A549 (cell line): ENCODE data around the gene FBXW10. TPM values are rescaled to one million over a fixed set of nuclear protein-coding genes. Genes with fewer than 3 reads are reported as not detected.
"Not testable (repeated sequence)": the region's sequence is repeated elsewhere in the genome, so short reads cannot be mapped to it uniquely, and the experiment has no call there.

Experiments
- ATAC-seq, 2 experiments: fragments of 200-7000 bp in 1 of 2; fragments of >200 bp in 1 of 2; cut with Nextera tagmentation in 1 of 2; cut with Tn5 transposase in 1 of 2; 3 replicates each; pipeline versions ENCODE4 v1.8.0 to v1.9.1; 2018 to 2020; ENCODE audit warnings: mild to moderate bottlenecking in 1 of 2, moderate library complexity in 1 of 2
- CTCF ChIA-PET: fragments of 300-600 bp; sonication (Branson Sonifier 250); formaldehyde crosslinking; extraction: SDS; loops from one replicate; lab custom pipeline; 2021; ENCODE audit warnings: antibody characterized with exemption, inconsistent platforms; lab: Yijun Ruan, JAX
- POLR2A ChIA-PET: fragments of 350-600 bp; formaldehyde crosslinking; extraction: SDS; loops from one replicate; lab custom pipeline; 2021; ENCODE audit warnings: antibody characterized with exemption, inconsistent platforms; lab: Yijun Ruan, JAX
- DNase-seq, 2 experiments: peaks; one replicate each; pipeline versions ENCODE4 v3.0.0 to v3.0.0-alpha.2; 2011 to 2016; ENCODE audit warnings: low read depth in 1 of 2, low spot score in 1 of 2
- FAIRE-seq: peaks from 2 replicates; lab custom pipeline; 2011; peaks lifted over from hg19 to GRCh38; lab: Jason Lieb, UNC
- H3K27ac ChIP-seq, 2 experiments: fragments of >200 bp; sonication (Bioruptor Twin); formaldehyde crosslinking; 3 replicates each; pipeline ENCODE4 v1.5.1; 2016 to 2017
- H3K4me1 ChIP-seq: fragments of >200 bp; sonication (Bioruptor Twin); formaldehyde crosslinking; 3 replicates; pipeline ENCODE4 v1.6.1; 2016
- H3K4me2 ChIP-seq: fragments of >200 bp; sonication (Bioruptor Twin); formaldehyde crosslinking; 3 replicates; pipeline ENCODE4 v1.6.1; 2016
- H3K4me3 ChIP-seq: fragments of >200 bp; sonication (Bioruptor Twin); formaldehyde crosslinking; 3 replicates; pipeline ENCODE4 v1.5.1; 2016
- H3K9me3 ChIP-seq: fragments of >200 bp; sonication (Bioruptor Twin); formaldehyde crosslinking; 3 replicates; pipeline ENCODE4 v1.6.1; 2016
- JUN ChIP-seq, 2 experiments: fragments of >200 bp; sonication (Bioruptor Twin); formaldehyde crosslinking; IDR thresholded peaks; 2 replicates in 1 of 2; 3 replicates in 1 of 2; pipeline ENCODE4 v1.6.1; 2016 to 2017
- RAD21 ChIP-seq, 2 experiments: fragments of >200 bp in 1 of 2; sonication (Bioruptor Twin) in 1 of 2; formaldehyde crosslinking in 1 of 2; IDR thresholded peaks in 1 of 2; conservative IDR thresholded peaks in 1 of 2; 2 replicates in 1 of 2; 3 replicates in 1 of 2; pipeline ENCODE4 v1.6.1; 2012 to 2018; ENCODE audit warnings: inconsistent platforms in 1 of 2
- SMC3 ChIP-seq: fragments of >200 bp; sonication (Bioruptor Twin); formaldehyde crosslinking; IDR thresholded peaks from 3 replicates; pipeline ENCODE4 v1.6.1; 2018; ENCODE audit warnings: inconsistent platforms
- WGBS: methylation state at CpG from one replicate; pipeline ENCODE4 v1.1.6; 2017; ENCODE audit errors: missing lambda C conversion rate; 5-methylcytosine and 5-hydroxymethylcytosine counted together
- polyA plus RNA-seq, 4 experiments: library from polyadenylated mRNA; depleted of rRNA in 3 of 4; stranded (reverse); fragments of >200 nt; fragmentation: RNase III in 1 of 4; extraction: RNeasy Plus Mini Kit Qiagen cat#74134 plus additional on column Dnase treatment in 1 of 4; gene quantifications; 2 replicates in 3 of 4; 3 replicates in 1 of 4; pipeline ENCODE4 v1.2.3, GENCODE V29; 2011 to 2017
- TF ChIP-seq, protein P1 (sequence below): fragments of >200 bp; sonication (Bioruptor Twin); formaldehyde crosslinking; IDR thresholded peaks from 3 replicates; pipeline ENCODE4 v1.5.1; 2016

Gene FBXW10
- polyA plus RNA-seq, 2 of the 4 experiments (the other 2 are of a cell fraction), result 3.4 to 3.8 TPM

- CTCF ChIA-PET, POLR2A ChIA-PET, H3K4me2 ChIP-seq, DNase-seq, H3K4me1 ChIP-seq, H3K9me3 ChIP-seq, H3K4me3 ChIP-seq: not testable (repeated sequence)
- ATAC-seq (peak; percentile 9 to 17; a peak in 4 of 6 replicates), FAIRE-seq (peak; percentile 28)
- 89% methylated on average over 7 of the region's 7 CpGs for WGBS
- H3K27ac ChIP-seq, result 0 out of 6 replicates have a peak overlapping the region, but pooled peaks of 1 of the 2 experiments have one; percentile 7
- 0 out of 5 replicates have a peak, but pooled peaks have one; percentile 16 to 41 for TF ChIP-seq JUN (IDR thresholded peaks at IDR 0.05)
Observed at GRCh38 chr17:18739616-18740391, 4.0 kb upstream of the FBXW10 start.

- POLR2A ChIA-PET, H3K4me1 ChIP-seq, CTCF ChIA-PET, DNase-seq, FAIRE-seq, H3K4me2 ChIP-seq, H3K4me3 ChIP-seq, H3K9me3 ChIP-seq: not testable (repeated sequence)
- 92% methylated on average over 5 of the region's 6 CpGs for WGBS
- 0 out of 6 replicates have a peak overlapping the region, but pooled peaks of 1 of the 2 experiments have one; percentile 27 for H3K27ac ChIP-seq
- ATAC-seq, result peak; percentile 35 to 52
Observed at GRCh38 chr17:18741228-18741627, 2.6 kb upstream of the FBXW10 start.

- H3K4me3 ChIP-seq, FAIRE-seq: not testable (repeated sequence)
Observed at GRCh38 chr17:18744726-18745125, 872 bp downstream of the FBXW10 start.

GRCh38 chr17:18746551-18746950 is 2.7 kb downstream of the FBXW10 start:
- 48% methylated on average over 3 of the region's 3 CpGs for WGBS
- CTCF ChIA-PET, H3K4me1 ChIP-seq, ATAC-seq, DNase-seq, H3K4me2 ChIP-seq, FAIRE-seq, H3K4me3 ChIP-seq, H3K9me3 ChIP-seq, POLR2A ChIA-PET: not testable (repeated sequence)
- 0 out of 6 replicates have a peak overlapping the region, but pooled peaks of 1 of the 2 experiments have one; percentile 46 for H3K27ac ChIP-seq

More at GRCh38 chr17:18744726-18745125, 872 bp downstream of the FBXW10 start:
- CTCF ChIA-PET, H3K9me3 ChIP-seq, H3K4me1 ChIP-seq, DNase-seq, H3K4me2 ChIP-seq, ATAC-seq, POLR2A ChIA-PET, H3K27ac ChIP-seq: not testable (repeated sequence)
- WGBS, result 70% methylated on average over 4 of the region's 4 CpGs

DNA sequence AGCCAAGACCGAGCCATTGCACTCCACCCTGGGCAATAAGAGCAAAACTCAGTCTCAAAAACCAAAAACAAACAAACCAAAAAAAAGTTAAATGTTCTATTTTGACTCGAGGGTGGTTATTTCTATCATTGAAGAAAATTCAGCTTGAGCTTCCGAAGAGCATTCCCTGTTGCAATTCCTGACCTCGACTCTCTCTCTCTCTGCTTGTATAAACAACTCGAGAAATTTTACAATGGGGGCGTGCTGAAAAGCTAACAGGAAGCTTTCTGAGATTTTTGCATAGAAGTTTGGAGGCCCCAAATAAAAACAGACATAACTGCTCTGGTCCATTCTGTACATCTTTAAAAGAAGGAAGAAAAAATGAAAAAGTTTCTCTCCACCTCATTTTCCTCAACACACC is 3.6 kb downstream of the FBXW10 start:
- 61% methylated on average over 6 of the region's 6 CpGs for WGBS
- H3K9me3 ChIP-seq, H3K4me1 ChIP-seq, H3K27ac ChIP-seq, ATAC-seq, POLR2A ChIA-PET, H3K4me2 ChIP-seq, CTCF ChIA-PET, H3K4me3 ChIP-seq, FAIRE-seq, DNase-seq: not testable (repeated sequence)

DNA sequence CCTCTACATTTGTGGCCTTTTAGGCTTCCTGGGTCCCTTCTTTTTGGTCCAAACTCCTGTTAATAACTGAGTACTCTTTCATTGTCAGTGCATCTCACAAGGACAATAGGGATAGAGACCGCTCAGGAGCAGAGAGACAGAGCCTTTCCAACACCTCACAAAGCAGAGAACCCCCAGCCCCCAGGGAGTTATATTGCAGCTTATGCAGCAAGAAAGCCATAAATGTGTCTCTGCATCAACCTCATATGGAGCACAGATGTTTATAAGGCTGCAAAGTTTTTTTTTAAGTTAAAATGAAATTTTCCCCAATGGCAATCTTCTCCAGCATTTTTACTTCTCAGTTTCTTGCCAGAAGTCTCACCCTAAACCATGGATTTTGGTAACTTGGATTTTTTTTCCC is 6.4 kb downstream of the FBXW10 start:
- DNase-seq, FAIRE-seq, H3K4me1 ChIP-seq, H3K9me3 ChIP-seq, CTCF ChIA-PET, H3K4me2 ChIP-seq, ATAC-seq, POLR2A ChIA-PET, H3K4me3 ChIP-seq, H3K27ac ChIP-seq: not testable (repeated sequence)
- 83% methylated on average over 1 of the region's 1 CpG for WGBS

GRCh38 chr17:18753829-18754409 is 10.1 kb downstream of the FBXW10 start:
- 71% methylated on average over 5 of the region's 6 CpGs for WGBS
- FAIRE-seq, result peak; percentile 18
- ATAC-seq, result peak; percentile 67 to 79
- DNase-seq, CTCF ChIA-PET, H3K4me2 ChIP-seq, H3K9me3 ChIP-seq, H3K4me1 ChIP-seq, H3K27ac ChIP-seq, POLR2A ChIA-PET, H3K4me3 ChIP-seq: not testable (repeated sequence)
- TF ChIP-seq RAD21 (conservative IDR thresholded peaks at IDR 0.05 in 1 of 2, IDR thresholded peaks at IDR 0.05 in 1 of 2), result peak; percentile 7 to 23; a peak in 2 of 5 replicates
- peak; percentile 11; the same call in 1 of the 3 replicates for TF ChIP-seq SMC3
- TF ChIP-seq, protein P1, sequence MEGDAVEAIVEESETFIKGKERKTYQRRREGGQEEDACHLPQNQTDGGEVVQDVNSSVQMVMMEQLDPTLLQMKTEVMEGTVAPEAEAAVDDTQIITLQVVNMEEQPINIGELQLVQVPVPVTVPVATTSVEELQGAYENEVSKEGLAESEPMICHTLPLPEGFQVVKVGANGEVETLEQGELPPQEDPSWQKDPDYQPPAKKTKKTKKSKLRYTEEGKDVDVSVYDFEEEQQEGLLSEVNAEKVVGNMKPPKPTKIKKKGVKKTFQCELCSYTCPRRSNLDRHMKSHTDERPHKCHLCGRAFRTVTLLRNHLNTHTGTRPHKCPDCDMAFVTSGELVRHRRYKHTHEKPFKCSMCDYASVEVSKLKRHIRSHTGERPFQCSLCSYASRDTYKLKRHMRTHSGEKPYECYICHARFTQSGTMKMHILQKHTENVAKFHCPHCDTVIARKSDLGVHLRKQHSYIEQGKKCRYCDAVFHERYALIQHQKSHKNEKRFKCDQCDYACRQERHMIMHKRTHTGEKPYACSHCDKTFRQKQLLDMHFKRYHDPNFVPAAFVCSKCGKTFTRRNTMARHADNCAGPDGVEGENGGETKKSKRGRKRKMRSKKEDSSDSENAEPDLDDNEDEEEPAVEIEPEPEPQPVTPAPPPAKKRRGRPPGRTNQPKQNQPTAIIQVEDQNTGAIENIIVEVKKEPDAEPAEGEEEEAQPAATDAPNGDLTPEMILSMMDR, result 0 out of 3 replicates have a peak, but pooled peaks have one; percentile 9

DNA sequence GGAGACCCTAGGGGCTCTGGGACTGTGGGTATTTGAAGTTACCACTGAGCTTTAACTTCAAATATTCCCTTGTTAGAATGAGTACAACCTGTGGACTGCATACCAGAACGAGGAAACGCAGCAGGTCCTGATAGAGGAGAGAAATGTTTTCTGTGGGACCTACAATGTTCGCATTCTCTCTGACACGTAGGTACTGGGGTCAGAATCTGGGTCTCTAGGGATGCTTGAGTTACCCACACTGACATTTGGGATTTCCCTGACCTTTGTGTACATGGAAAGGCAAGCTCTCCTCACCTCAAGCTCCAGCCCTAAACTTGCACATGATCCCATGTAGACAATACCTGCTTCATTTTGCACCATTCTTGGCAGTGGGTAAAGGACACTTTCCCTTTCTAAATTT is 12.1 kb downstream of the FBXW10 start:
- H3K4me3 ChIP-seq, H3K4me2 ChIP-seq, DNase-seq, CTCF ChIA-PET, FAIRE-seq, H3K9me3 ChIP-seq, H3K4me1 ChIP-seq, ATAC-seq, H3K27ac ChIP-seq, POLR2A ChIA-PET: not testable (repeated sequence)
- 87% methylated on average over 4 of the region's 4 CpGs for WGBS

- DNase-seq, H3K4me3 ChIP-seq, CTCF ChIA-PET, H3K9me3 ChIP-seq, ATAC-seq, FAIRE-seq, POLR2A ChIA-PET, H3K27ac ChIP-seq, H3K4me2 ChIP-seq, H3K4me1 ChIP-seq: not testable (repeated sequence)
- WGBS, result 89% methylated on average over 8 of the region's 8 CpGs
Observed at GRCh38 chr17:18757368-18758044, 13.7 kb downstream of the FBXW10 start.
